ENCODE data around the gene CYCS.

CYCS gene

DNA sequence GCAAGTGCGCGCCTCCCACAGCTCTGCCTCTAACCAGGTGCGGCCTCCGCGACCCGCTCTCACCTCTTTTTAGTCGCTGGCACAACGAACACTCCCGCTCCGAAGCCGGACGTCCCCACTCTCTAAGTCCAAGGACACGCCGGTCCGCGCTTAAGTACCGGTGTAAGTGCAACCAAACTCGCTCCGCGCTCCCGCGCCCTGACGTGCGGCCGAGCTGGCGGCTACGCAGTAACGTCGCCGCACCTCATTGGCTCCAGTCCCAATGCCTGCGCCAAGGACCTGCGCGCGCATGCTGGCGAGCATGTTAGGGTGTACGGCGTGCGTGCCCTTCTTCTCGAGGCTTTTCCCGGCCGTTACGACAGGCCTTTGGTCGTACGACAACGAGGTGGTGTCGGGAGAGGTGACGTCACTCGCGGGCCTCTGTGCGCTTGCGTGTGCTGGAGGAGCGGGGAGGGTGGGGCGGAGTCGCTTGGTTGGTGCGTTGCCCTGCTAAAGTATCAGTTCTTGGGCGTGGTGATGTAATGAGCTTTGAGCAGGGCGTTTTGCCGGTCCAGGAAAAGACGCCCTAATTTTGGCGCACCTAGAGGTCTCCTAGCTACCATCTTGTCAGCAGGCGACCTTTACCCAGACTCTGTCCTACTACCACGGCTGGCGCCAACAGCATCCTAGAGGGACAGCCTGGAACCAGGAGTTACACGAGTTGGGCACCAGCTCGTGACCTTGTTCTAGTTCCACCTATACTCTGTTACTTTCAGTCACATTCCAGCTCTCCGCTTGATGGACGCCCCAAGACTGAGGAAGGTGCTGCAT, at the start of gene CYCS:
Gene CYCS (minus strand): TSS at position 124 of the 810 bp plus-strand sequence. CDS start 1,141 bp downstream, outside the sequence.
- POLR2A ChIA-PET = interaction anchor here (0.5 to 2.2 kb wide), 19 partner anchors 9 to 1602 kb away, joined by 3 to 17 read pairs (median 4); partner anchors contain the start of genes CBX3, CCDC126 and OSBPL3
- peak; percentile 93 for DNase-seq (ENCODE audit: extremely low spot score)
- TF ChIP-seq, protein P1, sequence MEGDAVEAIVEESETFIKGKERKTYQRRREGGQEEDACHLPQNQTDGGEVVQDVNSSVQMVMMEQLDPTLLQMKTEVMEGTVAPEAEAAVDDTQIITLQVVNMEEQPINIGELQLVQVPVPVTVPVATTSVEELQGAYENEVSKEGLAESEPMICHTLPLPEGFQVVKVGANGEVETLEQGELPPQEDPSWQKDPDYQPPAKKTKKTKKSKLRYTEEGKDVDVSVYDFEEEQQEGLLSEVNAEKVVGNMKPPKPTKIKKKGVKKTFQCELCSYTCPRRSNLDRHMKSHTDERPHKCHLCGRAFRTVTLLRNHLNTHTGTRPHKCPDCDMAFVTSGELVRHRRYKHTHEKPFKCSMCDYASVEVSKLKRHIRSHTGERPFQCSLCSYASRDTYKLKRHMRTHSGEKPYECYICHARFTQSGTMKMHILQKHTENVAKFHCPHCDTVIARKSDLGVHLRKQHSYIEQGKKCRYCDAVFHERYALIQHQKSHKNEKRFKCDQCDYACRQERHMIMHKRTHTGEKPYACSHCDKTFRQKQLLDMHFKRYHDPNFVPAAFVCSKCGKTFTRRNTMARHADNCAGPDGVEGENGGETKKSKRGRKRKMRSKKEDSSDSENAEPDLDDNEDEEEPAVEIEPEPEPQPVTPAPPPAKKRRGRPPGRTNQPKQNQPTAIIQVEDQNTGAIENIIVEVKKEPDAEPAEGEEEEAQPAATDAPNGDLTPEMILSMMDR (IDR thresholded peaks at IDR 0.05; ENCODE audit: control extremely low read depth, extremely low read depth, low read depth, missing control alignments) = no peak
- CTCF ChIA-PET = interaction anchor here (0.8 to 3.2 kb wide), 8 partner anchors 14 to 313 kb away, joined by 3 to 24 read pairs (median 4); a partner anchor contains a TSS

DNA sequence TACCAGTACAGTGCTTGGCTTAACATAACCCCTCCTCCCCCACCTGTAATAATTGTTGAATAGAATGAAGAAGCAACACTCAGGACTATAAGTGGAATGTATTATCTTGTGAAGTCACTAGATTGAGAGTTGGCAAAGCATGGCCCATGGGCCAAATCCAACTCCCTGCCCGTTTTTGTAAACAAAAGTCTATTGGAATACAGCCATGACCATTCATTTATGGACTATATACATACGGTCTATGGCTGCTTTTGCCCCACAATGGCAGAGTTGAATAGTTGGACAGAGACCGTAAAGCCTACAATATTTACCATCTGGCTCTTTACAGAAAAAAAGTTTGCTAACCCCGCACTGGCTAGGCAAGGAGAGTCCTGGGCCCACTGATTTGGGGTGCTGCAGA, 48.1 kb upstream of the CYCS start:
- ChIA-PET CTCF (no interaction called here), POLR2A (no interaction called here)
- DNase-seq (ENCODE audit: extremely low spot score) = no peak
- TF ChIP-seq, protein P1 (IDR thresholded peaks at IDR 0.05; ENCODE audit: control extremely low read depth, extremely low read depth, low read depth, missing control alignments) = no peak

DNA sequence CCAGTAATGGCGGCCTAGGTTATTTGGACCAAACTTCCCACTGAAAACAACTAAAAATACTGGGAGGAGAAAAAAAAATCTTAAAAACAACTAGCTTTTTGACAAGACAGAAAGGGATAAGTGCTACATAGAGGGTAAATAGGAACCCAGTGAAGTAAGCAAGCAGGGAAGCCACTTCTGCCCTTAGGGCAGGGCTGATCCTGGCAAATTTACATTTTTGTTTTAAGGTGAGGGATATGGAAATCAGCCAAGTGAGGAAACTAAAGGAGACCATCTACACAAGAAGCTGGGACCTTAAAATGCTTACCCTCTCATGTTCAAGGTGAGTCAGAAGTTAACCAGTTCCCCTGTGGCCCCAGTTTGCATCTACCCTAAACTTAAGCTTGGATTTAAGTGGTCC, 46.5 kb upstream of the CYCS start:
- TF ChIP-seq, protein P1 (IDR thresholded peaks at IDR 0.05; ENCODE audit: control extremely low read depth, extremely low read depth, low read depth, missing control alignments) = no peak
- ChIA-PET POLR2A (no interaction called here), CTCF (interaction anchor here (1.1 kb wide), 1 partner anchor 9 kb away, joined by 7 read pairs; a partner anchor contains a TSS)
- no peak for DNase-seq (ENCODE audit: extremely low spot score)

DNA sequence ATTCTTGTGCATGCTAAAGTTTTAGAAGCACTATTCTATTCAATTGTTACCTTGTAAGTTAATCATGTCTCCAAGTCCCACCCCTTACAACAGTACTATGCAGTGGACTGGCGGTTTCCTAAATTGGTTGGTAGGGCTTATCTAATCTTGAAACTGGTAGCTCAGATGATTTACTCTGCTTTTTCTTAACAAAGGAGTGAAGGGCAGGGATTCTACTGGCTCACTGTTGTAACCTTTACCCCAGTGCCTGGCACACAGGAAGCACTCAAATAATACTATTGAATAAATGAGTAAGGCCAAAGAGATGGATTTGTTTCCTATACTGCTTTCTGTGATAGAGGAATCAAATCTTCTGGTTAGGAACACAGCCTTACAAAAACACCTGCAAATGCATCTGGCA, 46.0 kb upstream of the CYCS start:
- POLR2A ChIA-PET = no interaction called here
- DNase-seq (ENCODE audit: extremely low spot score) = no peak
- CTCF ChIA-PET = interaction anchor here (1.1 to 2.4 kb wide), 4 partner anchors 9 to 13 kb away, joined by 4 to 8 read pairs (median 6); a partner anchor contains a TSS
- TF ChIP-seq, protein P1 (IDR thresholded peaks at IDR 0.05; ENCODE audit: control extremely low read depth, extremely low read depth, low read depth, missing control alignments) = no peak

DNA sequence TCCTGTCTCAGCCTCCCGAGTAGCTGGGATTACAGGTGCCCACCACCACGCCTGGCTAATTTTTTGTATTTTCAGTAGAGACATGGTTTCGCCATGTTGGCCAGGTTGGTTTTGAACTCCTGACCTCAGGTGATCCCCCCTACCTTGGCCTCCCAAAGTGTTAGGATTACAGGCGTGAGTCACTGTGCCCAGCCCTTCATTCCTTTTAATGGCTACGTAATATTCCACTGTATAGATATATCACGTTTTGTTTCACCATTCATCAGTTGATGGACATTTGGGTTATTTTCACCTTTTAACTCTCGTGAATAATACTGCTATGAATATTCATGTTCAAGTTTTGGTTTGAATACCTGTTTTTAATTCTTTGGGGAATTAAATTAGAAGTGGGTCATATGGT, 44.6 kb upstream of the CYCS start:
- ChIA-PET CTCF (interaction anchor here (1.3 to 2.4 kb wide), 2 partner anchors 11 kb away, joined by 5 to 8 read pairs; a partner anchor contains a TSS), POLR2A (no interaction called here)
- TF ChIP-seq, protein P1 (IDR thresholded peaks at IDR 0.05; ENCODE audit: control extremely low read depth, extremely low read depth, low read depth, missing control alignments) = no peak
- DNase-seq (ENCODE audit: extremely low spot score) = no peak

DNA sequence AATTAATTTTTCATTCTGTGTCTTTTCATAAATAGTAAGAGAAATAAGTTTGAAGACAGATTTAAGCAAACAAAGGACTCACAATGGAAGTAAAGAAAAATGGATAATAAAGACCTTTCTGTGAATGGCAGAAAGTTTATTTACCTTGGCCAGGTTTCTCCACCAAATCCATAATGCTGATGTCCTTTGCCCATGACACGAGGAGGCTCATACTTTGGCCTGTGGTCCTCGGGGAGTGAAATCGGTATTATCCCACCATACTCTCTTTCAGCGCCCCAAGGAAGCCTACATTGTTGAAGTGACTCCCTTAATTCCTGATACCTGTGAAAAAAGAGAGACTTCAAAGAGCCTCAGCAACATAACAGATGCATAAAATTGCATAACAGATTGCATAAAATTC, 43.1 kb upstream of the CYCS start:
- CTCF ChIA-PET = no interaction called here
- DNase-seq (ENCODE audit: extremely low spot score) = no peak
- POLR2A ChIA-PET = no interaction called here
- TF ChIP-seq, protein P1 (IDR thresholded peaks at IDR 0.05; ENCODE audit: control extremely low read depth, extremely low read depth, low read depth, missing control alignments) = no peak

Data from GM10248 (cell line).